VCaP (cell line): ENCODE data around the gene MLYCD.
A peak's percentile ranks its signal among the peaks of the same experiment; 100 is the strongest.

Experiments used
- H3K27ac ChIP-seq: fragments of 450-650 bp; 2 replicates; pipeline ENCODE4 v1.5.1; 2017
- CTCF ChIP-seq: fragments of 450-650 bp; conservative IDR thresholded peaks from 2 replicates; pipeline ENCODE4 v1.5.1; 2017; ENCODE audit warnings: mild to moderate bottlenecking, moderate library complexity

Gene MLYCD

GRCh38 chr16:83856792-83857191 is 42.1 kb upstream of the MLYCD start:
- no peak for TF ChIP-seq CTCF
- H3K27ac ChIP-seq: no peak overlapping the region

GRCh38 chr16:83859265-83859664 is 39.6 kb upstream of the MLYCD start:
- H3K27ac ChIP-seq: no peak overlapping the region
- TF ChIP-seq CTCF: no peak

- no peak for TF ChIP-seq CTCF
- H3K27ac ChIP-seq: no peak overlapping the region
Measured at GRCh38 chr16:83862661-83863060, 36.3 kb upstream of the MLYCD start.

GRCh38 chr16:83863682-83864081 is 35.2 kb upstream of the MLYCD start:
- no peak for TF ChIP-seq CTCF
- H3K27ac ChIP-seq: no peak overlapping the region

GRCh38 chr16:83870830-83871229 is 28.1 kb upstream of the MLYCD start:
- no peak overlapping the region for H3K27ac ChIP-seq
- TF ChIP-seq CTCF: no peak

- peak; percentile 71 for TF ChIP-seq CTCF
- no peak overlapping the region for H3K27ac ChIP-seq
Measured at GRCh38 chr16:83878838-83879237, 20.1 kb upstream of the MLYCD start.

- TF ChIP-seq CTCF: no peak
- H3K27ac ChIP-seq: no peak overlapping the region
Measured at GRCh38 chr16:83882163-83882885, 16.6 kb upstream of the MLYCD start.
